Cardiac muscle cell (in vitro differentiated cells and primary cell): ENCODE results near the gene RGS7. TPM values are rescaled to one million over a fixed set of nuclear protein-coding genes. Genes with fewer than 3 reads are reported as not detected.
"Not testable (repeated sequence)": the region's sequence is repeated elsewhere in the genome, so short reads cannot be mapped to it uniquely, and the experiment has no call there.

Source experiments
- DNase-seq, 2 donors: peaks; one replicate each; pipeline versions ENCODE4 v3.0.0 to v3.0.0-alpha.2; 2010 to 2017; ENCODE audit warnings: low read depth in 1 of 2, low spot score in 1 of 2
- H3K27ac ChIP-seq: fragments of 200-600 bp; sonication (generic); 2 replicates; pipeline ENCODE4 v1.5.1; 2016
- H3K27me3 ChIP-seq: fragments of 200-600 bp; sonication (generic); 2 replicates; pipeline ENCODE4 v1.6.0; 2016; ENCODE audit warnings: control low read depth
- H3K36me3 ChIP-seq: fragments of 200-600 bp; sonication (generic); 2 replicates; pipeline ENCODE4 v1.5.1; 2016; ENCODE audit warnings: control low read depth
- H3K4me1 ChIP-seq: fragments of 200-600 bp; sonication (generic); 2 replicates; pipeline ENCODE4 v1.8.1; 2017; ENCODE audit warnings: low read depth, mild to moderate bottlenecking, mixed run types
- H3K4me3 ChIP-seq: fragments of 200-600 bp; sonication (generic); 2 replicates; pipeline ENCODE4 v1.5.1; 2016; ENCODE audit warnings: mild to moderate bottlenecking
- H3K9me3 ChIP-seq: fragments of 200-600 bp; sonication (generic); 2 replicates; pipeline ENCODE4 v1.5.1; 2017; ENCODE audit warnings: low read depth, mild to moderate bottlenecking, control low read depth
- CTCF ChIP-seq: IDR thresholded peaks from 2 replicates; pipeline ENCODE4 v1.5.1; 2012; ENCODE audit warnings: low read depth, mild to moderate bottlenecking, low read length
- polyA plus RNA-seq: library from polyadenylated mRNA; unstranded; fragments of >200 nt; fragmentation: Nextera tagmentation; extraction: Ambion mirVana; gene quantifications from 2 replicates; pipeline ENCODE4 v1.2.1, GENCODE V29; 2016
- total RNA-seq: library from RNA; depleted of rRNA; stranded (reverse); fragments of >200 nt; gene quantifications from 2 replicates; pipeline ENCODE4 v1.2.3, GENCODE V29; 2016

The RGS7 gene
- total and polyA plus RNA-seq, 2 experiments from 2014 or later, result not detected

GRCh38 chr1:240914506-240914905, 442.5 kb downstream of the RGS7 start:
- Histone ChIP-seq H3K4me1 (no peaks in the 10 kb centered on the region), H3K4me3 (no peak overlapping the region), H3K27ac (no peak overlapping the region), H3K9me3 (no peaks in the 10 kb centered on the region), H3K36me3 (no peaks in the 10 kb centered on the region), H3K27me3 (no peaks in the 10 kb centered on the region)
- DNase-seq, result no peak
- no peak for TF ChIP-seq CTCF

- Histone ChIP-seq H3K9me3 (no peaks in the 10 kb centered on the region), H3K27ac (no peak overlapping the region), H3K36me3 (no peaks in the 10 kb centered on the region), H3K4me1 (no peaks in the 10 kb centered on the region), H3K4me3 (no peak overlapping the region), H3K27me3 (no peaks in the 10 kb centered on the region)
- no peak for DNase-seq
- TF ChIP-seq CTCF, result no peak
These were observed 444.2 kb downstream of the RGS7 start for GRCh38 chr1:240912821-240913220.

GRCh38 chr1:240909701-240910457, 447.1 kb downstream of the RGS7 start:
- H3K36me3 ChIP-seq, result no peaks in the 10 kb centered on the region
- H3K4me1 ChIP-seq, result no peaks in the 10 kb centered on the region
- no peaks in the 10 kb centered on the region for H3K27me3 ChIP-seq
- TF ChIP-seq CTCF, result no peak
- H3K9me3 ChIP-seq, result no peaks in the 10 kb centered on the region
- DNase-seq, result no peak
- H3K27ac ChIP-seq, result no peak overlapping the region
- H3K4me3 ChIP-seq, result no peak overlapping the region

DNA sequence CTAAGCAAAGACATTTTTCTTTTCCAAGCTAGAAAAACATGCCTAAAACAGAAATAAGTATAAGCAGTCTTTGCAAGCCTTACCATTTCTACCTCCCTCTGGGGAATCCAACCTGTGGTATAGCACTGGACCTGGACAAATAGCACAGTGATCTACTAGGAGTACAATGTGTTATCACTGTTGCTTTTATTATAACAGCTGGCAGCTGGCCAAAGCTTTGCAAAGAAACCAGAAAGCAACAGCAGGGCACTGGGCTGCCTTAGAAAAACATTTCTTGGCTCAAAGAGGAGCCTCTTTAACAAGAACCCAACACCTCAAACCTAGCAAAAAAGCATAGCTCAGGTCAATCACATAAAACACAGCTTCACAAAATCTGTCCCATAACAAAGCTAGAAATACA, 450.5 kb downstream of the RGS7 start:
- Histone ChIP-seq H3K27ac (no peak overlapping the region), H3K9me3 (no peaks in the 10 kb centered on the region), H3K4me3 (no peak overlapping the region), H3K27me3 (no peaks in the 10 kb centered on the region), H3K4me1 (no peaks in the 10 kb centered on the region), H3K36me3 (no peaks in the 10 kb centered on the region)
- no peak for TF ChIP-seq CTCF
- peak in 1 of 2 donors; percentile 63 for DNase-seq

DNA sequence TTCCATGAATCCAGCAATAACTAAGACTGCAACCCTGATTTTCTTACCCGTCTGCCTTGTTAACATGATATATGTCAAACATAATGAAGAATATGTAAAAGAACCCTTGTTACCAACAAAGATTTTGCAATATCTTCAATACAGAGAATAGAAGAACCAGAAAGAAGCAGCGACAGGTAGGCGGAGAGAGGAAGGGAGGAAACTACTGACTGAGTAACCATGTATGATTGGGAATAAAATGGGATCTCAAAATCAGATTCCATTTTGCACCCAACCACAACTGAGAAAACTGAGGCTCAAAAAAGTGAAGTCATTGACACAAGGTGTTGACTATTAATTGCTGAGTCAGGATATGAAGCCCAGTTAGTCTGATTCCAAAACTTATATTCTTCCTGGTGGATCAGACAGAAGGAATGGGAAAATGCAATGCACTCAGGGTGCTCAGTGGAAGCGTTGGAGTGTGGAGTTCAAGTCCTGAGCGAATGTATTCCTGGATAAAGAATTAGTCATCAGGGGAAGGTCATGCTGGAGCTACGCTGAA, 451.7 kb downstream of the RGS7 start:
- no peaks in the 10 kb centered on the region for H3K36me3 ChIP-seq
- no peak overlapping the region for H3K27ac ChIP-seq
- no peaks in the 10 kb centered on the region for H3K9me3 ChIP-seq
- H3K4me3 ChIP-seq, result no peak overlapping the region
- no peaks in the 10 kb centered on the region for H3K4me1 ChIP-seq
- no peak for TF ChIP-seq CTCF
- no peak for DNase-seq
- H3K27me3 ChIP-seq, result no peaks in the 10 kb centered on the region

DNA sequence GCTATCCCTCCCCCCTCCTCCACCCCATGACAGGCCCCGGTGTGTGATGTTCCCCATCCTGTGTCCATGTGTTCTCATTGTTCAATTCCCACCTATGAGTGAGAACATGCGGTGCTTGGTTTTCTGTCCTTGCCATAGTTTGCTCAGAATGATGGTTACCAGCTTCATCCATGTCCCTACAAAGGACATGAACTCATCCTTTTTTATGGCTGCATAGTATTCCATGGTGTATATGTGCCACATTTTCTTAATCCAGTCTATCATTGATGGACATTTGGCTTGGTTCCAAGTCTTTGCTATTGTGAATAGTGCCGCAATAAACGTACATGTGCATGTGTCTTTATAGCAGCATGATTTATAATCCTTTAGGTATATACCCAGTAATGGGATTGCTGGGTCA, 461.6 kb downstream of the RGS7 start:
- H3K4me3 ChIP-seq, H3K4me1 ChIP-seq, H3K27me3 ChIP-seq, H3K27ac ChIP-seq, H3K36me3 ChIP-seq, DNase-seq, H3K9me3 ChIP-seq: not testable (repeated sequence)
